Measurements from ENCODE around the gene GPD2.

DNA sequence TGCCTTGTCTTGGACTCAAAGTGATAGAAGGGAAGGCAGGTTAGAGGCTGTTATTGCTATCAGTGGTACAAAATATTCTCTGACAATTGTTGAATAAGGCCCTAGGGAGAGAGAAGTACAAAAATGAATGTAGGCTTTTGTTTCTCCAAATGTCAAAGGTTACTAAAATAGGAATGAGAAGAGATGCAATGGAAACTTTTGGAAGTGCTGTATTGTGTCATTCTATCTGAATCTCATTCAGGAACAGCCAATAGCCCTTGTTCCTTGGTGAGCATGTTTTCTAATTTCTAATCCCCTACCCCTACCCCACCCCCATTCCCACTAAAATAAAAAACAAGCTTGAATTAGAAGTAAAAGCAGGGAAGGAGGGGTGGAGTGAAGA is 166.4 kb downstream of the GPD2 start:
- TF ChIP-seq POLR2A (IDR thresholded peaks at IDR 0.05), result no peak
- TF ChIP-seq, protein P1, sequence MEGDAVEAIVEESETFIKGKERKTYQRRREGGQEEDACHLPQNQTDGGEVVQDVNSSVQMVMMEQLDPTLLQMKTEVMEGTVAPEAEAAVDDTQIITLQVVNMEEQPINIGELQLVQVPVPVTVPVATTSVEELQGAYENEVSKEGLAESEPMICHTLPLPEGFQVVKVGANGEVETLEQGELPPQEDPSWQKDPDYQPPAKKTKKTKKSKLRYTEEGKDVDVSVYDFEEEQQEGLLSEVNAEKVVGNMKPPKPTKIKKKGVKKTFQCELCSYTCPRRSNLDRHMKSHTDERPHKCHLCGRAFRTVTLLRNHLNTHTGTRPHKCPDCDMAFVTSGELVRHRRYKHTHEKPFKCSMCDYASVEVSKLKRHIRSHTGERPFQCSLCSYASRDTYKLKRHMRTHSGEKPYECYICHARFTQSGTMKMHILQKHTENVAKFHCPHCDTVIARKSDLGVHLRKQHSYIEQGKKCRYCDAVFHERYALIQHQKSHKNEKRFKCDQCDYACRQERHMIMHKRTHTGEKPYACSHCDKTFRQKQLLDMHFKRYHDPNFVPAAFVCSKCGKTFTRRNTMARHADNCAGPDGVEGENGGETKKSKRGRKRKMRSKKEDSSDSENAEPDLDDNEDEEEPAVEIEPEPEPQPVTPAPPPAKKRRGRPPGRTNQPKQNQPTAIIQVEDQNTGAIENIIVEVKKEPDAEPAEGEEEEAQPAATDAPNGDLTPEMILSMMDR (IDR thresholded peaks at IDR 0.05 in 4 of 5, conservative IDR thresholded peaks at IDR 0.05 in 1 of 5), result no peak
